IMR-90 (cell line): ENCODE results near the gene NUTM2A. TPM values are rescaled to one million over a fixed set of nuclear protein-coding genes. Genes with fewer than 3 reads are reported as not detected.
A peak's percentile ranks its signal among the peaks of the same experiment; 100 is the strongest.
"Not testable (repeated sequence)": the region's sequence is repeated elsewhere in the genome, so short reads cannot be mapped to it uniquely, and the experiment has no call there.

Experiments
- ATAC-seq: fragments of 200-7000 bp; cut with Tn5 transposase; 2 replicates; pipeline ENCODE4 v1.9.1; 2020; ENCODE audit warnings: low read depth, mild to moderate bottlenecking, moderate library complexity
- Bru-seq: library from RNA; stranded (reverse); fragments of 400-500 nt; gene quantifications from one replicate; lab custom pipeline; 2021; lab: Mats Ljungman, UMichigan
- BruChase-seq, 2 experiments: library from RNA; stranded (reverse); fragments of 400-500 nt; gene quantifications; one replicate each; lab custom pipeline; 2021; lab: Mats Ljungman, UMichigan
- BruUV-seq: library from RNA; stranded (reverse); fragments of 400-500 nt; replicated peaks from 2 replicates; lab custom pipeline; 2021; lab: Mats Ljungman, UMichigan
- CTCF ChIA-PET: fragments of 300-600 bp; formaldehyde crosslinking; extraction: SDS; loops from one replicate; lab custom pipeline; 2021; ENCODE audit warnings: antibody characterized with exemption; lab: Yijun Ruan, JAX
- POLR2A ChIA-PET: fragments of 300-600 bp; sonication (Branson Sonifier 250); formaldehyde crosslinking; loops from one replicate; lab custom pipeline; 2022; ENCODE audit warnings: antibody characterized with exemption; ENCODE audit not compliant: unreplicated experiment; lab: Charles Lee
- DNase-seq: peaks from one replicate; pipeline ENCODE4 v3.0.0; 2013
- H2AFZ ChIP-seq: replicated peaks from 2 replicates; pipeline ENCODE3; 2013; ENCODE audit warnings: low read length, mild to moderate bottlenecking; ENCODE audit not compliant: poor library complexity
- H2AK5ac ChIP-seq: 2 replicates; pipeline ENCODE4 v1.6.1; 2013; ENCODE audit warnings: low read depth, low read length, inconsistent platforms
- H2AK9ac ChIP-seq: replicated peaks from 2 replicates; pipeline ENCODE3; 2013; ENCODE audit warnings: mild to moderate bottlenecking, low read depth, low read length, moderate library complexity; ENCODE audit not compliant: poor library complexity
- H2BK120ac ChIP-seq: 2 replicates; pipeline ENCODE4 v1.6.1; 2013; ENCODE audit warnings: low read depth, low read length, inconsistent platforms
- H2BK15ac ChIP-seq: 3 replicates; pipeline ENCODE4 v1.6.1; 2013; ENCODE audit warnings: low read depth, low read length, inconsistent platforms
- H2BK20ac ChIP-seq: 2 replicates; pipeline ENCODE4 v1.6.1; 2013; ENCODE audit warnings: low read depth, mild to moderate bottlenecking, inconsistent platforms, low read length, moderate library complexity
- H2BK5ac ChIP-seq: 2 replicates; pipeline ENCODE4 v1.6.1; 2013; ENCODE audit warnings: mild to moderate bottlenecking, low read depth, low read length, inconsistent platforms; ENCODE audit not compliant: poor library complexity, severe bottlenecking
- H3K14ac ChIP-seq: replicated peaks from 2 replicates; pipeline ENCODE4 v1.6.1; 2013; ENCODE audit warnings: low read depth, low read length, inconsistent platforms
- H3K18ac ChIP-seq: 2 replicates; pipeline ENCODE4 v1.6.1; 2013; ENCODE audit warnings: low read depth, low read length, control low read depth
- H3K23ac ChIP-seq: 2 replicates; pipeline ENCODE4 v1.6.1; 2013; ENCODE audit warnings: low read depth, low read length, inconsistent platforms
- H3K27ac ChIP-seq: 2 replicates; pipeline ENCODE4 v1.5.1; 2013; ENCODE audit warnings: mild to moderate bottlenecking, control low read depth, low read length; ENCODE audit not compliant: insufficient read depth
- H3K27me3 ChIP-seq: 2 replicates; pipeline ENCODE4 v1.6.1; 2013; ENCODE audit warnings: low read length; ENCODE audit not compliant: control insufficient read depth, insufficient read depth
- H3K36me3 ChIP-seq: 2 replicates; pipeline ENCODE4 v1.6.1; 2013; ENCODE audit warnings: low read length, mixed read lengths; ENCODE audit not compliant: control insufficient read depth, insufficient read depth
- H3K4ac ChIP-seq: 2 replicates; pipeline ENCODE4 v1.6.1; 2013; ENCODE audit warnings: low read depth, low read length, inconsistent platforms
- H3K4me1 ChIP-seq: 2 replicates; pipeline ENCODE4 v1.6.1; 2013; ENCODE audit warnings: low read length, mixed read lengths; ENCODE audit not compliant: control insufficient read depth, insufficient read depth
- H3K4me2 ChIP-seq: 2 replicates; pipeline ENCODE4 v1.6.1; 2013; ENCODE audit warnings: low read depth, mild to moderate bottlenecking, control low read depth, low read length, moderate library complexity
- H3K4me3 ChIP-seq: 2 replicates; pipeline ENCODE4 v1.5.1; 2013; ENCODE audit warnings: low read depth, mild to moderate bottlenecking, control low read depth, low read length, moderate library complexity; ENCODE audit not compliant: insufficient read depth
- H3K56ac ChIP-seq: 2 replicates; pipeline ENCODE4 v1.6.1; 2013; ENCODE audit warnings: low read length, inconsistent platforms; ENCODE audit not compliant: insufficient read depth; ENCODE audit errors: extremely low read depth
- H3K79me1 ChIP-seq, 2 experiments: 2 replicates each; pipeline ENCODE4 v1.6.1; 2013; ENCODE audit warnings: low read length in 2 of 2, inconsistent platforms in 1 of 2, low read depth in 1 of 2
- H3K9ac ChIP-seq: 2 replicates; pipeline ENCODE4 v1.6.1; 2013; ENCODE audit warnings: low read depth, low read length, control low read depth
- H3K9me1 ChIP-seq: 2 replicates; pipeline ENCODE4 v1.6.1; 2013; ENCODE audit warnings: low read length, inconsistent platforms; ENCODE audit not compliant: insufficient read depth
- H3K9me3 ChIP-seq: 2 replicates; pipeline ENCODE4 v1.6.1; 2013; ENCODE audit warnings: low read length; ENCODE audit not compliant: control insufficient read depth, insufficient read depth
- H4K20me1 ChIP-seq: 2 replicates; pipeline ENCODE4 v1.6.1; 2013; ENCODE audit warnings: low read length, inconsistent platforms; ENCODE audit not compliant: insufficient read depth
- H4K5ac ChIP-seq: 2 replicates; pipeline ENCODE4 v1.6.1; 2013; ENCODE audit warnings: mild to moderate bottlenecking, low read depth, low read length, control low read depth
- H4K8ac ChIP-seq, 2 experiments: 2 replicates each; pipeline ENCODE4 v1.6.1; 2013; ENCODE audit warnings: low read depth in 2 of 2, low read length in 2 of 2, control low read depth in 1 of 2, inconsistent platforms in 1 of 2
- H4K91ac ChIP-seq: 2 replicates; pipeline ENCODE4 v1.6.1; 2013; ENCODE audit warnings: low read depth, low read length, inconsistent platforms; ENCODE audit not compliant: insufficient read depth
- WGBS, 2 experiments: methylation state at CpG; one replicate each; pipeline versions ENCODE4 v1.1.5 to v1.1.7; 2013; ENCODE audit warnings: missing lambda C conversion rate in 2 of 2; ENCODE audit not compliant: insufficient read length in 1 of 2; ENCODE audit errors: extremely low coverage in 2 of 2; 5-methylcytosine and 5-hydroxymethylcytosine counted together
- dilution Hi-C: fragments of 300-500 bp; cut with HindIII; formaldehyde crosslinking; loops from one replicate; pipeline ENCODE4 v1.14.3; 2018; ENCODE audit warnings: low sequenced_read_pairs; ENCODE audit not compliant: unreplicated experiment
- in situ Hi-C: fragments of 300-500 bp; cut with MboI; formaldehyde crosslinking; loops from 3 replicates; pipeline ENCODE4 v1.14.3; 2019; ENCODE audit warnings: low sequenced_read_pairs, inconsistent platforms, mixed read lengths
- intact Hi-C: fragments of 100-400 bp; cut with micrococcal nuclease; formaldehyde crosslinking; loops from 2 replicates; pipeline ENCODE4 v1.10.0; 2022
- long read RNA-seq: library from polyadenylated mRNA; unstranded; transcript quantifications from one replicate; pipeline ENCODE4 v2.0.0, GENCODE V29; 2021; ENCODE audit not compliant: unreplicated experiment
- polyA plus RNA-seq, 3 experiments: library from polyadenylated mRNA; depleted of rRNA; stranded (reverse); fragments of >200 nt; gene quantifications; 2 replicates each; pipeline ENCODE4 v1.2.3, GENCODE V29; 2012; ENCODE audit warnings: low replicate concordance in 1 of 3
- total RNA-seq: library from RNA; depleted of rRNA; stranded (reverse); fragments of >200 nt; gene quantifications from 2 replicates; pipeline ENCODE4 v1.2.3, GENCODE V29; 2012; rRNA removed

Gene NUTM2A, protein sequence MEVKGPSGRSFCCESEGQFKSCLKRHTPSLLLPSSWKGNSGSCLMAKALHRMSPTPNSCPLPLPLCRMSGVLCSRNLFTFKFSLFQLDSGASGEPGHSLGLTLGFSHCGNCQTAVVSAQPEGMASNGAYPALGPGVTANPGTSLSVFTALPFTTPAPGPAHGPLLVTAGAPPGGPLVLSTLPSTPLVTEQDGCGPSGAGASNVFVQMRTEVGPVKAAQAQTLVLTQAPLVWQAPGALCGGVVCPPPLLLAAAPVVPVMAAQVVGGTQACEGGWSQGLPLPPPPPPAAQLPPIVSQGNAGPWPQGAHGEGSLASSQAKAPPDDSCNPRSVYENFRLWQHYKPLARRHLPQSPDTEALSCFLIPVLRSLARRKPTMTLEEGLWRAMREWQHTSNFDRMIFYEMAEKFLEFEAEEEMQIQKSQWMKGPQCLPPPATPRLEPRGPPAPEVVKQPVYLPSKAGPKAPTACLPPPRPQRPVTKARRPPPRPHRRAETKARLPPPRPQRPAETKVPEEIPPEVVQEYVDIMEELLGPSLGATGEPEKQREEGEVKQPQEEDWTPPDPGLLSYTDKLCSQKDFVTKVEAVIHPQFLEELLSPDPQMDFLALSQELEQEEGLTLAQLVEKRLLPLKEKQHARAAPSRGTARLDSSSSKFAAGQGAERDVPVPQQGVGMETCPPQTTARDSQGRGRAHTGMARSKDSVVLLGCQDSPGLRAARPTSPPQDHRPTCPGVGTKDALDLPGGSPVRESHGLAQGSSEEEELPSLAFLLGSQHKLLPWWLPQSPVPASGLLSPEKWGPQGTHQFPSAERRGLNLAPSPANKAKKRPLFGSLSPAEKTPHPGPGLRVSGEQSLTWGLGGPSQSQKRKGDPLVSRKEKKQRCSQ
- total RNA-seq = under 0.01 and 0.18 TPM in 2 replicates
- polyA plus RNA-seq (2012; rRNA removed) = 0.10 and 0.36 TPM in 2 replicates
- 0.17 and 0.40 TPM in 2 replicates for polyA plus RNA-seq (2012; cell fraction: cytosol; rRNA removed)
- polyA plus RNA-seq (2012; cell fraction: nucleus; rRNA removed; ENCODE audit: low replicate concordance) = 0.34 and 0.77 TPM in 2 replicates
- percentile 13 among the genes with signal in this experiment for Bru-seq, nascent RNA
- percentile 21 among the genes with signal in this experiment for BruChase-seq, experiment 1, labeled RNA remaining after a 6-hour chase
- percentile 20 among the genes with signal in this experiment for BruChase-seq, experiment 2, labeled RNA remaining after a 2-hour chase
- long read RNA-seq = 0 reads

DNA sequence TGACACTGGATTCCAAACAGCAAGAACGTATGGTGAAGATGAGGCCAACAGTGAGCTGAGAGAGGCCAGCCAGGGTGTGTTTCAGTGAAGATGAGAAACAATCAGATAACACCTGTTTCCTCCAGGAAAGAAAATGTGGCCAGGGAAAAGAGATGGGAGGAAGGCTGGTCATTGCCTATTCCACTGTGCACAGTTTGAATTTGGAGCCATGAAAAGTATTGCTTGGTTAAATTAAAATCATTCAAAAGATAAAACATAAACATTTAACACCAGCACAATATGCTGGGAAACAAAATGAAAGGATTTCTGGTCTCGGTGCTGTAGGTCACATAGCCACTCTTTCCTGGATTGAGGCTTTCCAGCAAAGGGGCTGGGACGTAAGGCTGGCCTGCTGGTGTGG, at the start of gene NUTM2A:
TSS of gene NUTM2A (plus strand) at position 301 of the 400 bp plus-strand sequence. CDS start 383 bp downstream, outside the sequence.
- H4K20me1 ChIP-seq, H3K9me3 ChIP-seq, H3K14ac ChIP-seq, H3K18ac ChIP-seq, H3K36me3 ChIP-seq, BruUV-seq, CTCF ChIA-PET, H2BK15ac ChIP-seq, H3K4ac ChIP-seq, DNase-seq, H2BK20ac ChIP-seq, ATAC-seq, H4K8ac ChIP-seq, H2AFZ ChIP-seq, H2BK120ac ChIP-seq, H3K79me1 ChIP-seq, H3K27me3 ChIP-seq, H2BK5ac ChIP-seq, in situ Hi-C loops, POLR2A ChIA-PET, H2AK5ac ChIP-seq, H3K9me1 ChIP-seq, H3K4me1 ChIP-seq, H4K91ac ChIP-seq, H4K5ac ChIP-seq, H3K4me2 ChIP-seq, H3K27ac ChIP-seq, H3K4me3 ChIP-seq, dilution Hi-C loops, H2AK9ac ChIP-seq, H3K56ac ChIP-seq, H3K9ac ChIP-seq, H3K23ac ChIP-seq, intact Hi-C loops: not testable (repeated sequence)
- no CpG with 5 or more reads among the region's 3 CpGs for WGBS, 2 experiments

DNA sequence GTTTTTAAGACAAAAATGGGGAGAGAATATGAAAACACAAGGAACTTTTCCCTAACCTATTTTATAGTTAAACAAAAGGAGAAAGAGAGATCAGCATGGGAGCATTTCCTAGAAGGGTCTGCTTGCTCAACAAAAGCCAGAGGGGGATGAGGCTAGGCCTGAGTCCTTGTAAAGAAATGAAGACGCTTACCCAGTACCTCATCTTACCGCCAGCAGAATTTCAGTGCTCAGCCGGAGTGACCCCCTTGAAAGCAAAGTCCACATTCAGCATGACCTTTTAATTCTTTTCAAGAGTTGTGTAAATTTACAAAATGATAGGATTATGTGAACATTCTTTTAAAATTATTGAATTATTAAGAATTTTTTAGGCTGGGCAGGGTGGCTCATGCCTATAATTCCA, 47.7 kb upstream of the NUTM2A start:
- POLR2A ChIA-PET = not testable (repeated sequence)

More for the DNA sequence above, 47.7 kb upstream of the NUTM2A start:
- H2AK5ac ChIP-seq, H3K4me3 ChIP-seq, CTCF ChIA-PET, H4K5ac ChIP-seq, H2BK20ac ChIP-seq, BruUV-seq, H3K79me1 ChIP-seq, H4K91ac ChIP-seq, H2AFZ ChIP-seq, H2BK120ac ChIP-seq, H3K4ac ChIP-seq, H2AK9ac ChIP-seq, H3K18ac ChIP-seq, H4K20me1 ChIP-seq, H3K56ac ChIP-seq, H3K9ac ChIP-seq, DNase-seq, H3K14ac ChIP-seq, H3K36me3 ChIP-seq, H3K4me2 ChIP-seq, H3K9me1 ChIP-seq, in situ Hi-C loops, H2BK5ac ChIP-seq, H2BK15ac ChIP-seq, intact Hi-C loops, H3K4me1 ChIP-seq, ATAC-seq, H3K23ac ChIP-seq, H4K8ac ChIP-seq, H3K9me3 ChIP-seq, dilution Hi-C loops, H3K27me3 ChIP-seq, H3K27ac ChIP-seq: not testable (repeated sequence)
- no CpG with 5 or more reads among the region's 3 CpGs for WGBS, 2 experiments
